Astrocyte (in vitro differentiated cells and primary cell): ENCODE measurements around the gene DNAJC18.

Source experiments
- EZH2 ChIP-seq: IDR thresholded peaks from 2 replicates; pipeline ENCODE4 v1.6.1; 2012; ENCODE audit warnings: mild to moderate bottlenecking, low read length, inconsistent platforms; ENCODE audit not compliant: insufficient read depth
- TF ChIP-seq, protein P1 (sequence below): IDR thresholded peaks from 2 replicates; pipeline ENCODE4 v1.5.1; 2011; ENCODE audit warnings: low read depth, mild to moderate bottlenecking, inconsistent platforms, low read length, moderate library complexity; ENCODE audit not compliant: insufficient read depth

- TF ChIP-seq, protein P1, sequence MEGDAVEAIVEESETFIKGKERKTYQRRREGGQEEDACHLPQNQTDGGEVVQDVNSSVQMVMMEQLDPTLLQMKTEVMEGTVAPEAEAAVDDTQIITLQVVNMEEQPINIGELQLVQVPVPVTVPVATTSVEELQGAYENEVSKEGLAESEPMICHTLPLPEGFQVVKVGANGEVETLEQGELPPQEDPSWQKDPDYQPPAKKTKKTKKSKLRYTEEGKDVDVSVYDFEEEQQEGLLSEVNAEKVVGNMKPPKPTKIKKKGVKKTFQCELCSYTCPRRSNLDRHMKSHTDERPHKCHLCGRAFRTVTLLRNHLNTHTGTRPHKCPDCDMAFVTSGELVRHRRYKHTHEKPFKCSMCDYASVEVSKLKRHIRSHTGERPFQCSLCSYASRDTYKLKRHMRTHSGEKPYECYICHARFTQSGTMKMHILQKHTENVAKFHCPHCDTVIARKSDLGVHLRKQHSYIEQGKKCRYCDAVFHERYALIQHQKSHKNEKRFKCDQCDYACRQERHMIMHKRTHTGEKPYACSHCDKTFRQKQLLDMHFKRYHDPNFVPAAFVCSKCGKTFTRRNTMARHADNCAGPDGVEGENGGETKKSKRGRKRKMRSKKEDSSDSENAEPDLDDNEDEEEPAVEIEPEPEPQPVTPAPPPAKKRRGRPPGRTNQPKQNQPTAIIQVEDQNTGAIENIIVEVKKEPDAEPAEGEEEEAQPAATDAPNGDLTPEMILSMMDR, result peak; percentile 22
- no peak for TF ChIP-seq EZH2
Observed at GRCh38 chr5:139402561-139403158, 36.7 kb downstream of the DNAJC18 start.
